A549 (cell line): ENCODE measurements around the gene TBX2.

ENCODE experiments used
- CHD4 ChIP-seq: fragments of 200-600 bp; sonication (generic); IDR thresholded peaks from 2 replicates; pipeline ENCODE4 v1.6.1; 2016; ENCODE audit warnings: antibody characterized with exemption, mild to moderate bottlenecking, borderline replicate concordance
- ESRRA ChIP-seq: fragments of 150-350 bp; IDR thresholded peaks from 2 replicates; pipeline ENCODE4 v1.6.1; 2014; ENCODE audit warnings: mild to moderate bottlenecking, low read length, borderline replicate concordance
- POLR2A ChIP-seq: IDR thresholded peaks from 2 replicates; pipeline ENCODE4 v1.6.1; 2012; ENCODE audit warnings: mild to moderate bottlenecking, low read length
- TP53 ChIP-seq: fragments of 250-450 bp; sonication (Bioruptor Pico); IDR thresholded peaks from 2 replicates; pipeline ENCODE4 v1.5.0; 2021; ENCODE audit warnings: mild to moderate bottlenecking, moderate library complexity
- TF ChIP-seq, protein P1 (sequence below): fragments of >200 bp; sonication (Bioruptor Twin); formaldehyde crosslinking; IDR thresholded peaks from 3 replicates; pipeline ENCODE4 v1.5.1; 2016

DNA sequence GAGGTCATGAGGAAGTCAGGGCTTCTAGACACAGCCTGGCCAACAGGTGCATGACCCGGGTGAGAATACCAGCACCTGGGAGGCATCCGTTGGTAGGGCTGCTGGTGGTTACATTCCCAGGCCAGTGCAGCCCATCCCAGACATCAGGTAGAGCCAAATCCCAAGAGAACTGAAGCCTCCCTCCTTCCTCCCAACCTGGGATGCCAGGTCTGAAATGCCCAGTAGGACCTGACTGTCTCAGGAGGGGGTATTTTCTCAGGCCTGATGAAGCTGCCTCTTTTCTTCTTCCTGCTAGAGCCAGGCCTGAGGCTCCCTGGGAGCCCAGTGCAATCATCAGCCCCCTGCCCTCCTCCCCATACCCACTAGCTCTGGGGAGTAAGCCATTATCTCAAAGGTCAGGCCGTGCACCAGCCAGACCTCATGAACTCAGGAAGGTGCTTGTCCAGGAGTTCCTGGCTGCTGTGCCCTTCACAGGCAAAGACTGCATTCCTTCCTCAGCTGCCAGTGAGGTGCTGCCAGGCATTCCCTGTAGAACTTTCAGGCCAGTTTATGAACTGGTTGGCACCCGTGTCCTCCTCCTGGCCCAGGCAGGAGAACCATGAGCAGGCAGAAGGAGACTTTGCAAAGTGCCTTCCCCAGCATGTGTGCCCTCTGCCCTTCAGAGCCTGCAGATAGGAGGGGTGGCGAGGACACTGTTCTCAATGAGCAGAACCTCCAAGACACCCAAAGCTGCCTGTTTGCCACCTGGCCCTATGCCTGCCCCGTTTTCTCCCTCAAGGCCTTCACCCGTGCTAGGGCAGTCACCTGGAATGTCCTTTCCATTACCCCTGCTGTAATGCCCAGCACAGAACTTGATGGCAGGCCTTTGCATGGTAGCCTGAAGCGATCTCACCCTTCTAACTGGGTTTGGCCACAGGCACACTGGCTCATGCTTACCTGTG lies 7.6 kb downstream of the TBX2 start:
- TF ChIP-seq, protein P1, sequence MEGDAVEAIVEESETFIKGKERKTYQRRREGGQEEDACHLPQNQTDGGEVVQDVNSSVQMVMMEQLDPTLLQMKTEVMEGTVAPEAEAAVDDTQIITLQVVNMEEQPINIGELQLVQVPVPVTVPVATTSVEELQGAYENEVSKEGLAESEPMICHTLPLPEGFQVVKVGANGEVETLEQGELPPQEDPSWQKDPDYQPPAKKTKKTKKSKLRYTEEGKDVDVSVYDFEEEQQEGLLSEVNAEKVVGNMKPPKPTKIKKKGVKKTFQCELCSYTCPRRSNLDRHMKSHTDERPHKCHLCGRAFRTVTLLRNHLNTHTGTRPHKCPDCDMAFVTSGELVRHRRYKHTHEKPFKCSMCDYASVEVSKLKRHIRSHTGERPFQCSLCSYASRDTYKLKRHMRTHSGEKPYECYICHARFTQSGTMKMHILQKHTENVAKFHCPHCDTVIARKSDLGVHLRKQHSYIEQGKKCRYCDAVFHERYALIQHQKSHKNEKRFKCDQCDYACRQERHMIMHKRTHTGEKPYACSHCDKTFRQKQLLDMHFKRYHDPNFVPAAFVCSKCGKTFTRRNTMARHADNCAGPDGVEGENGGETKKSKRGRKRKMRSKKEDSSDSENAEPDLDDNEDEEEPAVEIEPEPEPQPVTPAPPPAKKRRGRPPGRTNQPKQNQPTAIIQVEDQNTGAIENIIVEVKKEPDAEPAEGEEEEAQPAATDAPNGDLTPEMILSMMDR: no peak
- no peak for TF ChIP-seq POLR2A
- TF ChIP-seq CHD4: no peak
- no peak for TF ChIP-seq ESRRA
- TF ChIP-seq TP53: no peak
